Astrocyte (in vitro differentiated cells and primary cell): ENCODE measurements around the gene AUTS2.

Experiments used
- CTCF ChIP-seq: IDR thresholded peaks from 2 replicates; pipeline ENCODE4 v1.5.1; 2011; ENCODE audit warnings: low read depth, mild to moderate bottlenecking, inconsistent platforms, low read length, moderate library complexity; ENCODE audit not compliant: insufficient read depth
- EZH2 ChIP-seq: IDR thresholded peaks from 2 replicates; pipeline ENCODE4 v1.6.1; 2012; ENCODE audit warnings: mild to moderate bottlenecking, low read length, inconsistent platforms; ENCODE audit not compliant: insufficient read depth

GRCh38 chr7:70777251-70777650 lies 1179.0 kb downstream of the AUTS2 start:
- no peak for TF ChIP-seq CTCF
- TF ChIP-seq EZH2: no peak
